Heart left ventricle (tissue), 13 donors: ENCODE measurements around the gene KCNC1.

Source experiments
- POLR2A ChIP-seq, 2 donors: fragments of 450-650 bp; IDR thresholded peaks; one replicate each; pipeline ENCODE4 v1.6.1; 2017; ENCODE audit warnings: antibody characterized with exemption in 2 of 2, mild to moderate bottlenecking in 2 of 2, moderate library complexity in 2 of 2
- TF ChIP-seq, protein P1 (sequence below), 12 donors: fragments of 200-600 bp; sonication (generic) in 4 of 12; IDR thresholded peaks; one replicate each; pipeline versions ENCODE4 v1.5.0 to v1.8.0; 2018 to 2022; ENCODE audit warnings: antibody characterized with exemption in 12 of 12, mild to moderate bottlenecking in 5 of 12
- donor health status: ischemic (EF 13 %, LVEDD 7.1; RV severe dilation, severe dysfunction).
- donor health status: DM: no; HTN: yes; CAD: no.
- donor health status: DM: no; HTN: no; CAD: no.
- donor health status: ischemic (EF 25% LVEDD 6.9; RV normal size, moderate dysfunction).
- donor health status: ischemic (EF 25% LVEDD 5.7; RV mildly dilated, moderate dysfunction).
- donor health status: ischemic (EF 35%, LVEDD 5.7; RV mildly dilated, moderate dysfunction).
- donor health status: nonischemic (EF 11% LVEDD 7.7; RV severe dilation, severe dysfunction).
- donor health status: DM: yes; HTN: yes; CAD: no.
- donor health status: PGD.
- donor health status: ischemic (EF 29% LVEDD 5.4; RV normal size, mild dysfunction).
- donor health status: nonischemic (EF 23%, LVEDD 6.1; RV moderate dilation, normal function).

- TF ChIP-seq POLR2A (IDR thresholded peaks at IDR 0.05) = no peak
- TF ChIP-seq, protein P1, sequence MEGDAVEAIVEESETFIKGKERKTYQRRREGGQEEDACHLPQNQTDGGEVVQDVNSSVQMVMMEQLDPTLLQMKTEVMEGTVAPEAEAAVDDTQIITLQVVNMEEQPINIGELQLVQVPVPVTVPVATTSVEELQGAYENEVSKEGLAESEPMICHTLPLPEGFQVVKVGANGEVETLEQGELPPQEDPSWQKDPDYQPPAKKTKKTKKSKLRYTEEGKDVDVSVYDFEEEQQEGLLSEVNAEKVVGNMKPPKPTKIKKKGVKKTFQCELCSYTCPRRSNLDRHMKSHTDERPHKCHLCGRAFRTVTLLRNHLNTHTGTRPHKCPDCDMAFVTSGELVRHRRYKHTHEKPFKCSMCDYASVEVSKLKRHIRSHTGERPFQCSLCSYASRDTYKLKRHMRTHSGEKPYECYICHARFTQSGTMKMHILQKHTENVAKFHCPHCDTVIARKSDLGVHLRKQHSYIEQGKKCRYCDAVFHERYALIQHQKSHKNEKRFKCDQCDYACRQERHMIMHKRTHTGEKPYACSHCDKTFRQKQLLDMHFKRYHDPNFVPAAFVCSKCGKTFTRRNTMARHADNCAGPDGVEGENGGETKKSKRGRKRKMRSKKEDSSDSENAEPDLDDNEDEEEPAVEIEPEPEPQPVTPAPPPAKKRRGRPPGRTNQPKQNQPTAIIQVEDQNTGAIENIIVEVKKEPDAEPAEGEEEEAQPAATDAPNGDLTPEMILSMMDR (IDR thresholded peaks at IDR 0.05) = no peak
These were observed 9.8 kb downstream of the KCNC1 start for GRCh38 chr11:17744151-17744940.
